ENCODE data around the gene SLC38A1. TPM values are rescaled to one million over a fixed set of nuclear protein-coding genes. Genes with fewer than 3 reads are reported as not detected.

SLC38A1 gene
- total and polyA plus RNA-seq, 7 donors: 8.4 to 209 (median 149) TPM

DNA sequence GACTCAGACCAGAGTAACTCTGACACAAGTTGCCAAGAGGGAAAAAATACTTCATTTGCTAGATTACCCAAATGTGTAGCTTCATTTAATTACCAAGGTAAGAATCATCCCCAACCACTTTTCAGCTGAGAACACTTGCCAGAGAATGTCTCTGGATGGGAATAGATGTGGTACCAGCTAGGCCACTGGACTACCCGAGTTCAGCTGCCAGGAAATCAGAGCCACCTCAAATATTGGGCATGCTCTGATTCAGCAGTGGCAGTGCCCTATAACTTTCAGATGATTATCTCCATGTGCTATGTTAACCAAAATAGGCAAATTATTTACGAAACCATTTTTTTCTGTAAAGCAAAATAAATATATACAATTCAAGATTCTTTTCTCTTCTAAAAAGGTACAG lies 80.7 kb downstream of the SLC38A1 start:
- no peak for DNase-seq
- peaks cover 0 to 35% (median 25%) of the 10 kb centered on the region in 4 donors for H3K4me1 ChIP-seq
- H3K4me3 ChIP-seq: no peak overlapping the region
- intact Hi-C loops (cut with DNase I): no loop called here
- no peaks in the 10 kb centered on the region for H3K36me3 ChIP-seq
- TF ChIP-seq, protein P1, sequence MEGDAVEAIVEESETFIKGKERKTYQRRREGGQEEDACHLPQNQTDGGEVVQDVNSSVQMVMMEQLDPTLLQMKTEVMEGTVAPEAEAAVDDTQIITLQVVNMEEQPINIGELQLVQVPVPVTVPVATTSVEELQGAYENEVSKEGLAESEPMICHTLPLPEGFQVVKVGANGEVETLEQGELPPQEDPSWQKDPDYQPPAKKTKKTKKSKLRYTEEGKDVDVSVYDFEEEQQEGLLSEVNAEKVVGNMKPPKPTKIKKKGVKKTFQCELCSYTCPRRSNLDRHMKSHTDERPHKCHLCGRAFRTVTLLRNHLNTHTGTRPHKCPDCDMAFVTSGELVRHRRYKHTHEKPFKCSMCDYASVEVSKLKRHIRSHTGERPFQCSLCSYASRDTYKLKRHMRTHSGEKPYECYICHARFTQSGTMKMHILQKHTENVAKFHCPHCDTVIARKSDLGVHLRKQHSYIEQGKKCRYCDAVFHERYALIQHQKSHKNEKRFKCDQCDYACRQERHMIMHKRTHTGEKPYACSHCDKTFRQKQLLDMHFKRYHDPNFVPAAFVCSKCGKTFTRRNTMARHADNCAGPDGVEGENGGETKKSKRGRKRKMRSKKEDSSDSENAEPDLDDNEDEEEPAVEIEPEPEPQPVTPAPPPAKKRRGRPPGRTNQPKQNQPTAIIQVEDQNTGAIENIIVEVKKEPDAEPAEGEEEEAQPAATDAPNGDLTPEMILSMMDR (IDR thresholded peaks at IDR 0.05): no peak
- TF ChIP-seq POLR2A (IDR thresholded peaks at IDR 0.05) (no peak), EP300 (IDR thresholded peaks at IDR 0.05) (no peak), POLR2AphosphoS5 (IDR thresholded peaks at IDR 0.05) (no peak)
- H3K27ac ChIP-seq: peak overlapping the region in 1 of 4 donors; percentile 53
- no peaks in the 10 kb centered on the region for H3K27me3 ChIP-seq
- 90 to 95% methylated on average over 2 of the region's 2 CpGs for WGBS, 2 donors
- H3K9me3 ChIP-seq: no peaks in the 10 kb centered on the region

DNA sequence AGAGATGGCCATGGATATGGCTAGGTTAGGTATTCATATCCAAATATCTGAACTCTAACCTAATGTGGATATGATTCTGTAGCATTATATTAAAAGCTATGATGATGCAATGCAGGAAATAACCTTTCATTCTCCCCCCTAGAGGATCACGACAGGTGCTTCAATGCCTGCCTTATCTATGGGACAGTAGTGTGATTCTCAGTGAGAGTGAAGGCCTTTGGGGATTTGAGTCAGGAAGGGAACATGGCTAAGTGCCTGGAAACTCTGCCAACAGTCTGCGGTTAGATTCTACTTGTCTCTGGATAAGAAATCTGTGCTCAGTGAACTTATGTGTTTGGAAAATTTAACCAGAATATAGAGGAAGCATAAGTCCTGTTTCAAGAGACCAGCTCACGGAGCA lies 81.8 kb downstream of the SLC38A1 start:
- H3K27ac ChIP-seq: peak overlapping the region in 3 of 4 donors; percentile 7 to 61 (median 53)
- H3K4me1 ChIP-seq: peaks cover 0 to 35% (median 25%) of the 10 kb centered on the region in 4 donors

DNA sequence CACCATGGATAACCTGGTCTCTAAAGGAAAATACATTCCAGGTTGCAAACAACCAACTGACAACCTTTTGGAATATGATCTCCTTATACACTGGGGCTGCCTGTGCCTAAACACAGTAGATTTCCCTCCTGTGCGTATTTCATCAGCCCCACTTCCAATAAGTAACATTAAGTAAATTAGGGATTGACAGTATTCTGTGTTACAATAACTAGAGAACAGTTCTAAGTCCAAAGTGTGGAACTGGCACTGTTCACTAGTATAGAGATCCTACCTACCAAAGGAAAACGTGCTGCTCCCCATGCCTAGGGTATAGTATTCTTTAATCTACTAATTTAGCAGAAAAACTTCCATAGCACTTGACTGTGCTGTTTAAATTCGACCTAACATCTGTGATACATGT lies 82.8 kb downstream of the SLC38A1 start:
- no peak for DNase-seq
- TF ChIP-seq EP300 (IDR thresholded peaks at IDR 0.05): no peak
- no peak for TF ChIP-seq POLR2A (IDR thresholded peaks at IDR 0.05)
- TF ChIP-seq, protein P1 (IDR thresholded peaks at IDR 0.05): no peak
- no peak for TF ChIP-seq POLR2AphosphoS5 (IDR thresholded peaks at IDR 0.05)
- Histone ChIP-seq H3K36me3 (no peaks in the 10 kb centered on the region), H3K27ac (peak overlapping the region in 1 of 4 donors; percentile 15), H3K4me3 (no peak overlapping the region), H3K27me3 (no peaks in the 10 kb centered on the region), H3K4me1 (peaks cover 0 to 35% (median 25%) of the 10 kb centered on the region in 4 donors), H3K9me3 (no peaks in the 10 kb centered on the region)
- WGBS, 2 donors: 89 to 93% methylated on average over 3 of the region's 3 CpGs
- intact Hi-C loops (cut with DNase I): no loop called here

More for the DNA sequence above, 81.8 kb downstream of the SLC38A1 start:
- TF ChIP-seq POLR2A (IDR thresholded peaks at IDR 0.05) (no peak), POLR2AphosphoS5 (IDR thresholded peaks at IDR 0.05) (peak in 1 of 4 donors; percentile 26), EP300 (IDR thresholded peaks at IDR 0.05) (no peak)
- Histone ChIP-seq H3K9me3 (no peaks in the 10 kb centered on the region), H3K4me3 (no peak overlapping the region), H3K36me3 (no peaks in the 10 kb centered on the region), H3K27me3 (no peaks in the 10 kb centered on the region)
- DNase-seq: peak; percentile 75
- 65 to 67% methylated on average over 3 of the region's 3 CpGs for WGBS, 2 donors
- intact Hi-C loops (cut with DNase I): no loop called here

DNA sequence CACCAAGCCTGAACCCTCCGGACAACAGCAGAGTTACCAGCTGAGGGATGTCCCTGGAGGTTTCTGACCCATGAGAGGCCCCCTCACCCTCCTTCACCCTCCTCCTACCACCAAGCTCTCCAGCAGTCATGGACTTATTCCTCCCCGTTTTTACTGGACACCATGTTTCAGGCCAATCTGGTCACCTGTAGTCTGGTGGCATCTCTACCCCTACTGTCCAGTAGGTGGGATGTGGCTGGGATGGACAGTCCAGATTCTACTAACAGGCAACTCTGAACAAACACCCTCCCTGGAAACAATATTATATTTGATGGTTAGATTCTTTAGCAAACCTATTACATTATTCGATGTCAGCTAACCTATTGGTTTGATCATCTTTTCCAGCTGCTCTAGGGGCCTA lies 83.2 kb downstream of the SLC38A1 start:
- TF ChIP-seq POLR2AphosphoS5 (IDR thresholded peaks at IDR 0.05): no peak
- TF ChIP-seq, protein P1 (IDR thresholded peaks at IDR 0.05): no peak
- no peak for TF ChIP-seq EP300 (IDR thresholded peaks at IDR 0.05)
- TF ChIP-seq POLR2A (IDR thresholded peaks at IDR 0.05): no peak
- Histone ChIP-seq H3K9me3 (no peaks in the 10 kb centered on the region), H3K4me3 (no peak overlapping the region), H3K27ac (peak overlapping the region in 1 of 4 donors; percentile 54), H3K27me3 (no peaks in the 10 kb centered on the region), H3K36me3 (no peaks in the 10 kb centered on the region), H3K4me1 (peaks cover 0 to 35% (median 25%) of the 10 kb centered on the region in 4 donors)
- DNase-seq: no peak
- intact Hi-C loops (cut with DNase I): no loop called here
- 90 to 93% methylated on average over 3 of the region's 3 CpGs for WGBS, 2 donors

DNA sequence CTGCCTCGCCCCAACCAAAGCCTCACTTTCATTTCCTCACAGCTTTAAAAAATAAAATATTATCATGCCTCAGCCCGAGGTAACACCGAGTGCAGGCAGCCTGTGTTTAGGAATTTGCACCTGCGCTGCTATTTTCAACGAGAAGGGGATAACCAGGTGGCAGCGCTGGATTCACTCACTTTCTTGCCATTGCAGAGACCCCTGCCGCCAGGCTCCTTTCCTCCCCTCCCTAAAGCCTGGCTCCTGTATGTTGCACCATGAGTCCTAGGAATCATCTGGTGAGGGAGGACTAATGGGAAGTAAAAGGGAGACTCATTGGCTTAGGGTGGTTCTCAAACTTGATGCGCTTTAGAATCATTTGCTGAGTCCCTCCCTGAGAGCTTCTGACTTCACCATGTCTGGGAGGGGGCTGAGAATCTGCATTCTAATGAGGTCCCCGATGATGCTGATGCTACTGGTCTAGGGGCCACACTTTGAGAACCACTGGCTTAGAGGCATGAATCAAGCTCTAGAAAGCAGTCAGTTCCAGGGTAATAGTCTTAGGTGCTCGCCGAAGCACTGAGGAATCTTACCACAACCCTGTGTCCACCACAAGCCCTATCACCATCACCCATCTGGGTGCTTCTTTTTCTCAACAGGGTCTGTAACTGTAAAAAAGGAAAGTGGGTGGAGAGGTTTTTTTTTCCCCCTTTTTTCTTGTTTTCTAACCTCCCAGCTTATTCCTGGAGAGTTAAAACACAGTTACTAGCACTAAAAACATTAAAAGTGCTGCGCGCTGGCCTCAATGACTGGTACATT lies 83.8 kb downstream of the SLC38A1 start:
- Histone ChIP-seq H3K4me3 (no peak overlapping the region), H3K27ac (peak overlapping the region; percentile 4 to 54 (median 29)), H3K9me3 (no peaks in the 10 kb centered on the region), H3K36me3 (no peaks in the 10 kb centered on the region), H3K27me3 (no peaks in the 10 kb centered on the region), H3K4me1 (peaks cover 0 to 35% (median 25%) of the 10 kb centered on the region in 4 donors)
- 83 to 85% methylated on average over 13 of the region's 13 CpGs for WGBS, 2 donors
- TF ChIP-seq POLR2AphosphoS5 (IDR thresholded peaks at IDR 0.05) (peak in 1 of 4 donors; percentile 4), EP300 (IDR thresholded peaks at IDR 0.05) (no peak)
- no peak for DNase-seq
- intact Hi-C loops (cut with DNase I): no loop called here

Data from sigmoid colon (tissue), 7 donors.